ENCODE results near the gene LEF1. TPM values are rescaled to one million over a fixed set of nuclear protein-coding genes. Genes with fewer than 3 reads are reported as not detected.

Gene LEF1
- total RNA-seq, 6 donors from 2014 or later: 3.3 to 10.0 (median 5.6) TPM

- Histone ChIP-seq H3K36me3 (no peaks in the 10 kb centered on the region), H3K4me1 (no peaks in the 10 kb centered on the region), H3K27ac (no peak overlapping the region), H3K27me3 (no peaks in the 10 kb centered on the region), H3K4me3 (no peak overlapping the region), H3K9me3 (no peaks in the 10 kb centered on the region)
- ATAC-seq (ENCODE audit: low FRiP score in 2 of 2) (no peak), DNase-seq (no peak)
- TF ChIP-seq POLR2A (IDR thresholded peaks at IDR 0.05) (no peak), POLR2AphosphoS5 (IDR thresholded peaks at IDR 0.05) (no peak), EP300 (IDR thresholded peaks at IDR 0.05) (no peak), CTCF (IDR thresholded peaks at IDR 0.05) (no peak)
- 87 to 93% methylated on average over 3 of the region's 3 CpGs for WGBS, 2 donors
Observed at GRCh38 chr4:108203377-108203776, 34.6 kb upstream of the LEF1 start.

GRCh38 chr4:108201774-108202173 lies 33.0 kb upstream of the LEF1 start:
- no peaks in the 10 kb centered on the region for H3K4me1 ChIP-seq
- ATAC-seq (ENCODE audit: low FRiP score in 2 of 2) (no peak), DNase-seq (no peak)
- TF ChIP-seq EP300 (IDR thresholded peaks at IDR 0.05) (no peak), POLR2AphosphoS5 (IDR thresholded peaks at IDR 0.05) (no peak), POLR2A (IDR thresholded peaks at IDR 0.05) (no peak), CTCF (IDR thresholded peaks at IDR 0.05) (no peak)
- no peak overlapping the region for H3K27ac ChIP-seq
- 88 to 99% methylated on average over 2 of the region's 2 CpGs for WGBS, 2 donors
- H3K4me3 ChIP-seq: no peak overlapping the region
- no peaks in the 10 kb centered on the region for H3K9me3 ChIP-seq
- H3K36me3 ChIP-seq: no peaks in the 10 kb centered on the region
- H3K27me3 ChIP-seq: no peaks in the 10 kb centered on the region

GRCh38 chr4:108199881-108200280 lies 31.1 kb upstream of the LEF1 start:
- no peak overlapping the region for H3K27ac ChIP-seq
- no peak overlapping the region for H3K4me3 ChIP-seq
- H3K36me3 ChIP-seq: no peaks in the 10 kb centered on the region
- H3K27me3 ChIP-seq: no peaks in the 10 kb centered on the region
- ATAC-seq (ENCODE audit: low FRiP score in 2 of 2) (no peak), DNase-seq (no peak)
- no peak for TF ChIP-seq EP300 (IDR thresholded peaks at IDR 0.05)
- no peak for TF ChIP-seq POLR2AphosphoS5 (IDR thresholded peaks at IDR 0.05)
- TF ChIP-seq POLR2A (IDR thresholded peaks at IDR 0.05): no peak
- no peak for TF ChIP-seq CTCF (IDR thresholded peaks at IDR 0.05)
- H3K4me1 ChIP-seq: no peaks in the 10 kb centered on the region
- 88 to 100% methylated on average over 1 of the region's 1 CpG for WGBS, 2 donors
- no peaks in the 10 kb centered on the region for H3K9me3 ChIP-seq

- DNase-seq: no peak
- no peak for TF ChIP-seq POLR2AphosphoS5 (IDR thresholded peaks at IDR 0.05)
- TF ChIP-seq CTCF (IDR thresholded peaks at IDR 0.05): no peak
- no peak for TF ChIP-seq POLR2A (IDR thresholded peaks at IDR 0.05)
- TF ChIP-seq EP300 (IDR thresholded peaks at IDR 0.05): no peak
- WGBS, 2 donors: 61 to 64% methylated on average over 4 of the region's 4 CpGs
- no peak overlapping the region for H3K4me3 ChIP-seq
- H3K27ac ChIP-seq: no peak overlapping the region
- H3K4me1 ChIP-seq: no peaks in the 10 kb centered on the region
- ATAC-seq (ENCODE audit: low FRiP score in 2 of 2): no peak
- no peaks in the 10 kb centered on the region for H3K36me3 ChIP-seq
- H3K9me3 ChIP-seq: no peaks in the 10 kb centered on the region
- H3K27me3 ChIP-seq: no peaks in the 10 kb centered on the region
Observed at GRCh38 chr4:108193886-108194672, 25.3 kb upstream of the LEF1 start.

- no peaks in the 10 kb centered on the region for H3K4me1 ChIP-seq
- TF ChIP-seq EP300 (IDR thresholded peaks at IDR 0.05) (no peak), CTCF (IDR thresholded peaks at IDR 0.05) (no peak), POLR2AphosphoS5 (IDR thresholded peaks at IDR 0.05) (no peak), POLR2A (IDR thresholded peaks at IDR 0.05) (no peak)
- WGBS, 2 donors: 84 to 99% methylated on average over 3 of the region's 3 CpGs
Observed at GRCh38 chr4:108192935-108193334, 24.2 kb upstream of the LEF1 start.

More at GRCh38 chr4:108192935-108193334, 24.2 kb upstream of the LEF1 start:
- DNase-seq (no peak), ATAC-seq (ENCODE audit: low FRiP score in 2 of 2) (no peak)
- H3K4me3 ChIP-seq: no peak overlapping the region
- no peaks in the 10 kb centered on the region for H3K36me3 ChIP-seq
- H3K27ac ChIP-seq: no peak overlapping the region
- no peaks in the 10 kb centered on the region for H3K9me3 ChIP-seq
- H3K27me3 ChIP-seq: no peaks in the 10 kb centered on the region
